Measurements from ENCODE around the gene TMEM242.

The TMEM242 gene

DNA sequence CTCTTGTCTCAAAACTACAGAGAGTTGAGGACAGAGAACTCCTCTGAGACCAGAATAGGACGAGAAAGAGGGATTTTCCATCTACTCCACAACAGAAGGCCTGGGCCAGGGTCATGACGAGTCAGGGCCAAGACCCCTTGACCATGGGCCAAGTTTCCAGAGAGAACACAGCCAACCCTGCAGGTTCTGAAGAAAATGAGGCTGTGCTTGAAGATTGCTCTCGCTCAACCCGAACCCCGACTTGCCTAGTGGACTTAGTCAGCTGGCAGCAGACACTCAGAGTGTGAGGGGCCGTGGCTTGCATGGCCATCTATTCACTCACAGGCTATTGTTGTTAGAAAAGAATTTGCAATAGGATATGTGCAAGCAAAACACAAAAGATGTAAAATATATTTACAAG lies 54.5 kb downstream of the TMEM242 start:
- DNase-seq, result no peak

DNA sequence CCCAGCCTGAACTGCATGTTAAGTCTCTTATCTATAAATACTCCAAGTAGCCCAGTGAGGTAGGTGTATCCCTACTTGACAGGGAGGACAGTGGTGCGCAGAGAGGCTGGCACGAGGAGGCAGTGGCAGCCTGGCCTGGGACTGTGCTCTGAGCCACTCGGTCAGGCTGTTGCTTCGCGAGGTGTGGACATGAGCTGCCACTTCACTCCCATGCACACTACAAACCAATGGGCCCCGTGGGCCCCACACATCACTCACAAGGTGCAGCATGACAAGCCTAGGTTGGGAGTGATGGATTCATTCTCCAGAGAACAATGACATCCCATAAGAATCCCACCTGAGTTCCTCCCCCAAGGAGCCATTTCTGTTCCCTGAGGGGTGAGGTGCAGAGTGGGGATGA lies 54.9 kb downstream of the TMEM242 start:
- no peak for DNase-seq

GRCh38 chr6:157267654-157268053 lies 55.7 kb downstream of the TMEM242 start:
- no peak for DNase-seq

GRCh38 chr6:157267109-157267611 lies 56.2 kb downstream of the TMEM242 start:
- DNase-seq, result no peak

DNA sequence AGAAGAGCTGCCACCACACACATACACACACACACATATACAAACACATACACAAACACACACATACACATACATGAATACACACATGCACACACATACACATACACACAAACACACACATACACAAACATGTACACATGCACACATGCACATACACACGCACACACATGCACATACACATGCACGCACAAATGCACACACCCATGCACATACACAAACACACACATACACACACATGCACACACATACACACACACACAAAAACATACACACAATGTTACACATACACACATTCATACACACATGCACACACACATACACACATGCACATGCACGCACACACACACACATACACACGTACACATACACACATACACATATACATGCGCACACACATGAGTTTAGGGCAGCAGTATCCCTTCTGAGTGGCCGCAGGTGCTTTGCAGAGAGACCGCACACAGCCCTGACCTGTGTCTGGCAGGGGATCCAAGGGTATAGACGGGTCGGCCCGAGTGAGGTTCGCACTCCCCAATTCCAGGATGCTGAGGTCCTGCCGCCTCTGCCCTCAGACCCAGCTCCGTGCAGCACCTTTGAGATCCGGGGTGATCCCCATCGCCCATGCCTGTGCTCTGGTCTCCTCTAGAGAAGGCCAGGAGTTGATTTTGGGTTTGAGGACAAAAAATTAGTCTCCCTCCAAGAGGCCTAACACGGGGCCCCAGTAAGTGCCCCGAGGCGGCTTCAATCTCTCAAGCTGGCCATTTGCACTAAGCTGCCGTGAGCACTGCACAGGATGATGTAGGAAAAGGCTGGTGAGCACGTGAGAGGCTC lies 56.8 kb downstream of the TMEM242 start:
- DNase-seq, result no peak

DNA sequence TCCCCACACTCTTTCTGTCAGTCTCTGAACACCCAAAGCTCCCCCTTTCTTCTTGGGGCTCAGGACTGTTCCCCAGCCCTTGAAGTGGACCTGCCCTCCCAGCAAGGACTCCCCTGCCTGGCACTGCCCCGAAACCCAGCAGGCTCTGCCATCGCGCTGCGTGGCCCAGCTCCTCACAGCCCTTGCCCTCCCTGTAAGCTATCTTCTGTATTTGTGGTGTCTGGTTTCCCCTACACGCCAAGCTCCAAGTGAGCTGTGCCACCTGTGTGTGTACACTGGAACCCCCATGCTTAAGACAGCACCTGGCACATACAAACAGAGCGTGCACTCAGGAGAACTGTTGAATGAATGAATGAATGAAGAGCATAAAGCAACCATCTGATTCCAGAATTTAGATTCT lies 57.7 kb downstream of the TMEM242 start:
- no peak for DNase-seq

- DNase-seq, result no peak
These were observed 58.1 kb downstream of the TMEM242 start for GRCh38 chr6:157265186-157265585.

DNA sequence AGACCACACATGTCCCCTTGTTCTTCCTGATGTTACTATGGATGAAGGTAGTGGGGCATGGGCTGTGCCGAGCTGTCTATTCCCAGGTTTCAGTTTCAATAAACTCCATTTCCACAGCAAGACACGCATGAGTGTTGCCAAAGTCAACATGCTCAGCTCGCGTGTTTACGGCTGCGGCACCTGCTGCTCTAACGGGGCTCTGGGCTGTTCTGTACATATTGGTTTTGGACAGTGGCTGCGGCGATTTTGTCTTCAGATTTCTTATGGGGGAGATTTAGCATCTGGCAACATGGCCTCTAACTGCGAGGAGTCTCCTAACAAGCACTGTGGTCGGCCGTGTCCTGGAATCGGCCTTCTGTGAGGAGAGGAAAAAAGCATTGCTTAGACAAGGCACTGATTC lies 58.6 kb downstream of the TMEM242 start:
- no peak for DNase-seq

DNA sequence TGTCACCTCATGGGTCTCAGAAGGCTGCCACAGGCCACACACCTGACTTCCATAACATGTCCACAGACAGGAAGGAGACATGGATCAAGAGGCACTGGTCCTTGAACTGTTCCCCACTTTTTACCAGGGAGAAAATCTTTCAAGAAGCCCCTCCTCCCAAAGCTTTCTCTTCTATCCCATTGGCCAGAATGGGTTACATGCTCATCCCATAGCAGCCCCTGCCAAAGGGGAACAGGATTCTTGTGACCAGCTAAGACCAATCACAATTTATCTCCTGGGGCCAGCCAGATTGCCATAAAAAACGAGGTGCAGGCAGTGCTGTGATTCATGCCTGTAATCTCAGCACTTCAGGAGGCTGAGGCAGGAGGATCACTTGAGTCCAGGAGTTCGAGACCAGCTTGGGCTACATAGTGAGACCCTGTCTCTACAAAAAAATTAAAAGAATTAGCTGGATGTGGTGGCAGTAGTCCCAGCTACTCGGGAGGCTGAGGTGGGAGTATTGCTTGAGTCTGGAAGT lies 59.4 kb downstream of the TMEM242 start:
- no peak for DNase-seq

DNA sequence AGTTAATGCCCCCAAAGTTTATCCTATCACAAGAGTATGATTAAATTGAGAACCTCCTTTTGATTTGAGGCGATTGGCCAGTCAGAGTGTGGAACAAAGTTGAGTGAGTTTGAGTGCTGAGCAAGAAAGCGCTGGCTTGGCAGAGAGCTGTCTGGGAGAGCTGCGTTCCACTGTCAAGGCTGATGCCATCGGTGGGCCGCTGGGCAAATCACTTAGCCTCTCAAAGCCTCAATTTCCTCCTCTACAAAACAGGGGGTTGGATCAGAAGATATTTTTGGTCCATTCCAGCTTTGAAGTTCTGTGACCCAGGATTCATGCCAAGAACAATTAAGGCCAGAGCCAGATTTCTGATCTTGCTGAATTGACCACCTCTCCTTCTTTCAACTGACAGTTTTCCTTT lies 60.2 kb downstream of the TMEM242 start:
- no peak for DNase-seq

- DNase-seq, result no peak
These were observed 61.7 kb downstream of the TMEM242 start for GRCh38 chr6:157261606-157262005.

- DNase-seq, result no peak
These were observed 62.4 kb downstream of the TMEM242 start for GRCh38 chr6:157260735-157261410.

DNA sequence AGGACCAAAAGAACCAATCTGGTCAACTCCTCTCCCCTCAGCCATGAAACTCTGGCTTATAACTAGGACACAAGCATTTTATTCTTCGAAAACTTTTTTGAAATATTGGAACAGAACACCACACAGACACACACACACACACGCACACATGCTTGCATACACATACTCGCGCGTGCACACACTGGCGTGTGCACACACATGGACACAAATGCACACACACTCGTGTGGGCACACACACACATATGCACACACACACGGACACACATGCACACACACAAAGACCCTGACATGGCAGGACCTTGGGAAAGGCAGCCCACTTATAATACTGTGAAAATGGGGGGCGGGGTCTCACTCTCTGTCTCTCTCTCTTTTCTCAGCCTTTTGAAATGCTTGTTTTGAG lies 63.9 kb downstream of the TMEM242 start:
- no peak for DNase-seq

DNA sequence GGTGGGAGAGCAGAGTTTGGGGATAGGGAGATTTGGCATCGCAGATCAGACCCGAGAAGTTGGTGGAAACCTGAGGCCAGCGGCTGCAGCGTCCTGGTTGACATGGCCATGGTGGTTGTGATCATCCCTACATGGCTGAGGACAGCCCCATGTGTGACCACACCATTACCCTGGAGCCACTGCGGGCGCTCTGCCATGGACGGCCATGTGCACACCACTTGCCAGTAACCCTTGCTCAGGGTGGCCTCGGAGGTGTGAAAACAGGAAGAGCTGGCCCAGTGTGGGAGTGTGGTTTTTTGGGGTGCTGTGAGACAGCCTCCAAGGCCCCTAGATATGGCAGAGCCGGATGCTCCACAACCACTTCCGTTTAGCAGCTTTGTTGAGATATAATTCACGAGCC lies 64.4 kb downstream of the TMEM242 start:
- no peak for DNase-seq

GRCh38 chr6:157255079-157255478 lies 68.2 kb downstream of the TMEM242 start:
- no peak for DNase-seq

DNA sequence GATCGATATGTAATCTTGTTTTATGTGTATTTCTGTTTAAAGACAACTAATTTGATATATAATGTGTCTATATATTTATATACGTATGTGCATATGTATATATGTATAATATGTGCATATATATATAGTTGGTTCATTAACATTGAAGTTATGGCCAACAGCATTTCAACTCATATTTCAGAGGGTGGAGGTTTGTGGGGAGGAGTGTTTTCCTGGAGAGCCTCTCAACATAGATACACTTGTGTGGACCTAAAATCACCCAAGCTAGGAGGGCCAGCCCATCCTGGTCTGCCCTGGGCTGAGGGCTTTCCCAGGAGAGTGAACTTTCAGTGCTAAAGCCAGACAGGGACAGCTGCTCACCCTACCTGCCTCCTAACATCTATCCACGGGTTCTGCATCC lies 68.8 kb downstream of the TMEM242 start:
- DNase-seq, result no peak

DNA sequence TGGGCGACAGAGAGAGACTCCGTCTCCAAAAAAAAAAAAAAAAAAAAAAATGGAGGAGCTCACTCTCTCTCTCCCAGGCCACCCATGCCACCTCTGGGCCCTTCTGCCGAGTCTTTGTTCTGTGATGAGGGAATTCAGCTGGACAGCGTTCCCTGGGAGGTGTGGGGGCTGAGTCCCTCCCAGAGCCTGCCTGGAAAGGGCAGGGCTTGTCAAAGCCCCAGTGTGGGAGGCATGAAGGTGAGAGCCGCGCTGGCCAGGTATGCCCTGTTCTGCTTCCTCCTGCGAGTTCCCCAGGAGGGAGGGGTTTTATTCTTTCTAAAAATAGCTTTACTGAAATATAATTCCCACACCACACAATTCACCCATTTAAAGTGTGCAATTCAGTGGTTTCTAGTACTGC lies 69.6 kb downstream of the TMEM242 start:
- no peak for DNase-seq

GRCh38 chr6:157253017-157253416 lies 70.3 kb downstream of the TMEM242 start:
- DNase-seq, result no peak

DNA sequence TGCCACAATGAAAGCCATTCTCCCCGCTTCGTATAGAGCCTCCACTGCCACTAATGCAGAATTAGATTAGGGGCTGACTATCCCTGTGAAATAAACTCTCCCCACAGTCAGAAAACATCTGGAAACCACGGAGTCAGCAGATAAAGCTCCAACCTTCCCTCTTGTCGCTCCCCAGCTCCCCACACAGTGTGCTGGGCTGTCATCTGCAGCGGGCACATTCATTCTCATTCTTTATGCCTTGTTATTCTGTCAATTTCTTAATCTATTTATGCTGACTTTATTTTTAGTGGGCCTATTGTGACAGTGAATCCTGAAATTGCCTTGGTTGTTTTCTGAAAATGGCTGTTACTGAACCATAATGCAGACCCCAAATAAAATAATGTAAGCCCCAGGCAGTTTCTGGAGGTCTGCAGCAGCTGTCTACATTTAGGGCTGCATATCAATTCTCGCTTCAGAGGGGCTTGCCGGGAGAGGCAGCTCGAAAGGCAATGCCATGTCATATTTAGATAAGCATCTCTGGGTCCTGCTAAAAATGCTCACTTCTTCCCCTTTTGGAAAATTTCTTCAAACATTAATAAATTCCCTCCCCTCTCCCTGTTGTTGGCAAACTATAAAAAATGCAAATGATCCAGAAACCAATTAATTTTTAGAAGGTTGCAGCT lies 71.6 kb downstream of the TMEM242 start:
- DNase-seq, result no peak

DNA sequence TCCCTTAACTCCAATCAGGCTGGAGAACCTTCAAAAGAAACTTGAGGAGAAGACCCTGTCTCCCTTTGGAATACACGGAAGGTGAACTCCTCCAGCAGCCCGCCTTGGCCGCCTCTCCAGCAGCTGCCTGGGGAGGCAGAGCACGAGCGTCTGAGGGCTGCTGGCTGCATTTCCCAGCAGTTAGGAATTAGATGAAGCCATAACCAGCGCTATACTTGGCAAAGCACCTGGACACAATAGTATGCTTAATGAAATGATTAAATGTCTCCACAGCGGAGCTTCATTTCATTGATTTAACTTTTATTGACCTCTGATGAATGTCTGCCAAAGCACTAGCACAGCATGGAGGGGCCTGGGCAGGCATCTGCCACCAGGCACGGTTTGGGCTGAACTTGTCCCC lies 73.5 kb downstream of the TMEM242 start:
- DNase-seq, result no peak

GRCh38 chr6:157248264-157248663 lies 75.1 kb downstream of the TMEM242 start:
- no peak for DNase-seq

GRCh38 chr6:157246771-157247484 lies 76.4 kb downstream of the TMEM242 start:
- DNase-seq, result no peak

DNA sequence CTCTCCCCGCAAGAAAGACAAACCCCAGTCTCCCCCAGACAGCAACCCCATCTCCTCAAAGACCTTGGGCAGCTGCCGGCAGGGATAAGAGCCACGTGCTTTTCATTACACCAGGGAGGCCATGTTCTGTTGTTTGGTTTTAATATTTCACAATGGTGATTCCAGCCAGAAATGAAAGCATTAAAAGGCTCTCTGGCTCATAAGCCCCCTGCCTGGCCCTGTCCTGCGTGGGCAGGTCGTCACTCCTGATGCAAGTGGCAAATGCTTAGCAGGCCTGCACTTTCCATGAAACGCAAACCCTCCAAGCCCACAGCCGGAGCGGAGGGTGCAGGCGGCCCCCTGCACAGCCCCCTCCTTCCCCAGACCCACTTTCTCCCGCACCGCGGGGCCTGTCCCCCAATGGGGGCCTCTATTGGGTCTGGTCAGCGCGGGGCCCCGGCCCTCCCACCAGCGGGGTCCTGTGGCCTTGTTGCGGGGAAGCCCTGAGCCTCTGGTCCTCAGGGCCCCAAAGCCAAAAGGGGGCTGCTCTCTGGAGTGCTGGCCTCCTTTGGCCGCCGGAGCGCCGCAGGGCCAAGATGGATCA lies 77.2 kb downstream of the TMEM242 start:
- no peak for DNase-seq
